Left hindlimb (tissue), 1 donor: Measurements from ENCODE around the gene NTN1.
"Not testable (repeated sequence)": the region's sequence is repeated elsewhere in the genome, so short reads cannot be mapped to it uniquely, and the experiment has no call there.

Experiments used
- DNase-seq: peaks from one replicate; pipeline ENCODE4 v3.0.0-alpha.2; 2018

NTN1 gene

DNA sequence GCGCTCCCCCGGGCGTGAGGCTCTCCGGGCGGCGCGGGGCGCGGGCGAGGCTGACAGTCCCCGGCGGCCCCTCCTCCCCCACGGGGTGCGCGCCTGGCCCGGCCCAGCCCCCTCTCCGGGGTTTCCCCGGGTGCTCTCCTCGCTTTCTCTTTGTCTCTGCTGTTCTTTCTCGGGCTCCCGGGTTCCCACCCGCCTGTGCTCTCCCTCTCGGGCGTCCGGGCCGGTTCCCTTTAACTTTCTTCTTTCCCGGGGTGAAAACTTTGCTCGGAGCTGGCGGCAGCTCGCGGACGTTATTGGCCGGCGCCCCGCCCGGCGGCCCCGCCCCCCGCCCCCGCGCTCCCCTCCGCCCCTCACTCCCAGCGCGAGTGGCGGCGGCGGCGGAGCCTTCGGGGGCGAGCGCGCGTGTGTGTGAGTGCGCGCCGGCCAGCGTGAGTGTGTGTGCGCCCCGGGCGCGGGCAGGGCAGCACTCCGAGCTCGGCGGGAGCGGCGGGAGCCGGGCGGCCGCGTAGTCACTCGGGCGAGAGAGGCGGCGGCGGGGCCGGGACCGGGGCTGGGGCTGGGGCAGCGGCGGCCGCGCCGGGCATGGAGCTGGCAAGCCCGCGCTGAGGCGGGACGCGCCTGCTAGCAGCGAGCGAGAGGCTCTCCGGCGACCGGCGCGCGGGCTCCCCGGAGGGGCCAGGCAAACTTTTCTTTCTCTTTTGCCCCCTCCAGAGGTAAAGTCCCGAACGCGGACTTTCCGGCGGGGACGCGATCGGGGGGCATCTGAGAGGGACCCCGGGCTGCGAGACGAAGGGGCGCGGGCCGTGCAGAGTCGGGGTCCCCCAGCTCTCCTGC, at the start of gene NTN1:
TSS of gene NTN1 (plus strand) at position 353 of the 834 bp plus-strand sequence. CDS start 864 bp downstream, outside the sequence.
- DNase-seq, result peak; percentile 70

DNA sequence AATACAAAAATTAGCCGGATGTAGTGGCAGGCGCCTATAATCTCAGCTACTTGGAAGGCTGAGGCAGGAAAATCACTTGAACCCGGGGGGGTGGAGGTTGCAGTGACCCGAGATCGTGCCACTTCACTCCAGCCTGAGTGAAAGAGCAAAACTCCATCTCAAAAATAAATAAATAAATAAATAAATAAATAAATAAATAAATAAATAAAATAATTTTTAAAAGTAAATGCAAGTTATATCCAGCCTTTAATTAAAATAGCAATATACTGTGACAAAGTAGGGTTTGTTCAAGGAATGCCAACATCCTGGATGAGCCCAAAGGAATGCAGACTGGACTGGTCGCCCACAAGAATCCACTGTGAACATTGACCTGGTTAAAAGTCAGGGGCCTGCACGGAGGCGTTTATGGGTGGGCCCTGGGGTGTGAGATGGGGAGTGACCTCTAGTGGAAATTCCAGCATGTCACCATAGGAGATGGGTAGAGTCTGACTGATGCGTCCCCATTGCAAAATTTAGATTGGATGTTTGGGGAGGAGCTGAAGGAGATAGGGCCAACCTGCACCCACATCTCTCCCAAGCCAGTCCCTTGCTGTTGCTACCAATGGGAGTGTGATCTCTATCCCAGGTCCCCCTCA, 46.1 kb upstream of the NTN1 start:
- no peak for DNase-seq

DNA sequence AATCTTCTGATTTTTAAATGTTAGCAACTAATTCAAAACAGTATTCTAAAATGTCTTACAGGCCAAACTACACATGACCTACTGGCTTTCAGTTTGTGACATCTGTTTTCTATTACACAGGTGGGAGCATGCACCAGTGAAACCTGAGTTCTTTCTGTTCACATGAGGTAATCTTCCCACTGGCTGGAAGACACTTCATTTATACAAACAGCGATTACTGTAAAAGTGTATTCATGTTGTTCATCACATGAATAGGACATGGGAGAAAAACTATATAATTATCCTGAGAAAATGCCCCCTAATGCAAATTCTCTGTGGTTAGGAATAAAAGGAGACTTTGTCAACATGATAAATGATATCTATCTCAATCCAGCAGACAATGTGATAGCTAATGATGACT, 44.7 kb upstream of the NTN1 start:
- DNase-seq, result no peak

DNA sequence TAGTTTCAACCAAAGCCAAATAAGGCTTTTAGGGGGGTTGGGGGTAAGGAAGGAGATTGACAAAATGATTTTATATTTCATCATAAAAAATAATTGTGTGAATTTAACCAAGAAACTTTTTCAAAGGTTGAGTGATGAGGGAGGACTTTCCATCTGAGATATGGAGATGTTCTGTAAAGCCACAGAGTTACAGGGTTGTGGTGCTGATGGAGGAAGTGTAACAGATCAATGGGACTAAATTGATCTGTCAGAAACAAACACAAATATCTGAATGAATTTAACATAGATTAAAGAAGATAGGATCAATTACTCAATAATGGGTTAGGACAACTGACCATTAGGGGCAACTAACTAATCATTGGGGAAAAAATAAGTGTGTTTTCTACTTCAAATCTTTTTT, 41.6 kb upstream of the NTN1 start:
- DNase-seq, result no peak

DNA sequence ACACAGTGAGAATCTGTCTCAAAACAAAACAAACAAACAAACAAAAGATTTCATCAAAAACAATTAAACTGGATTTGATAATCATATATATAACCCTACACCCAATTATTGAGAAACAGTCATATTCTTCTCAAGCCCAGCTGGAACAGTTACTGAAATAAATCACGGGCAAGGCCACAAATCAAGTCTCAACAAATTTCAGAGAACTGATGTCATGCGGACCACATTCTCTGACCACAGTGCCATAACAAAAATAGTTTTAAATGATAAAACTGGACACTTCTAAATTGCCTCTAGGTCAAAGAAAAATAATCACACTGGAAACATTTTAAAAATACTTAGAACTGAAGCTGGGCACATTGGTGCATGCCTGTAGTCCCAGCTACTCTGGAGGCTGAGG, 39.9 kb upstream of the NTN1 start:
- DNase-seq, result no peak

DNA sequence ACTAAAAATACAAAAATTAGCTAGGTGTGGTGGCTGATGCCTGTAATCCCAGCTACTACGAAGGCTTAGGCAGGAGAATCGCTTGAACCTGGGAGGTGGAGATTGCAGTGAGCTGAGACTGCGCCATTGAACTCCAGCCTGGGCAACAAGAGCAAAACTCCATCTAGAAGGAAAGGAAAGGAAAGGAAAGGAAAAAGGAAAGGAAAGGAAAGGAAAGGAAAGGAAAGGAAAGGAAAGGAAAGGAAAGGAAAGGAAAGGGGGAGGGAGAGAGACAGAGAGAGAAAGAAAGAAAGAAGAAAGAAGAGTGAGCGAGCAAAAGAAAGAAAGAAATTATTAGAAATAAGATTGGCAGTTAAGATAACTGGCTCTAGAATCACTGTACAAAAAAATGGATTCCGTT, 37.1 kb upstream of the NTN1 start:
- DNase-seq, result not testable (repeated sequence)

DNA sequence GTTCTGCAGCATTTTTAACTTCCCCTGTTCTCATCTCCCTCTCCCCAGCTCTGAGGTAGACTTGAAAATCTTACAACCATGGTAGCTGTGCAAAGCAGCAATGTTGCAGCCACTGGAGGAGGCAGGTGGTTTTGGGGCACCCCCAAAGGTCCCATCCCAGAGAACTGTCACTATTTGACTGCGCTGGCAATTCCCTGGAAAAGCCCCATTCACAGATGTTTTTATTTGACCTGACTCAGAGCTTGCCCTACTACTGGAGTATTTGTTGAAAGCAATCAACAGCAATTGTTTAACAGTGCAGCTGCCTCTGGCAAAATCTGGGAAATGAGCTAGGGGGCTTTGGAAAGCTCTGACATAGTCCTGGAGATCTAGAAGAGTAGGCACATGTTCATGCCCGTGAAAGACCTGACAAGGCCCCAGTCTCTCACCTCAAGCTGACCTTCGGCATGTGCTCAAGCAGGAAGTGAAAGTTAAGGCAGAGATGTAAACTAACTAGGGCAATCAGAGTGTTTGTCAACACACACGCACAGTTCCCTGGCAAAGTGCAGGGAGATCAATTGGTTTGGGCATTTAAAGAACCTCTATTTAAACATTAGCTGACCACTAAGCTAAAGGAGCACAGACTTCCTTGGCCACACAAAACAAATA, 36.1 kb upstream of the NTN1 start:
- DNase-seq, result no peak

DNA sequence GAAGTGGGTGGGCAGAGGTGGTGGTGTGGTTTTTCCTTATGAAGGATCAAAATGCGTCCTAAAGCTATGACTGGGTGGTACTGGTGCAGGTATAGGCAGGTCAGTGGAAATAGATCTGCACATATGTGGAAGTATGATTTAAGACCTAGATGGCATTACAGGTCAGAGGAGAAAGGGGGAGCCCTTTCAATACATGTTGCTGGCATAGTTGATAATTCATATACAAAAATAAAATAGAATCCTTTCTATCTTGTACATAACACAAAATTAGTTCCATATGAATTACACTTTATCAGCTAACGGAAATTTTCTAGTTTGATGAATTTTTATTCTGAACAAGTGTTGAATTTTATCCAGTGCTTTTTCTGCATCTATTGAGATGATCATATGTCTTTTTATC, 35.0 kb upstream of the NTN1 start:
- DNase-seq, result no peak

DNA sequence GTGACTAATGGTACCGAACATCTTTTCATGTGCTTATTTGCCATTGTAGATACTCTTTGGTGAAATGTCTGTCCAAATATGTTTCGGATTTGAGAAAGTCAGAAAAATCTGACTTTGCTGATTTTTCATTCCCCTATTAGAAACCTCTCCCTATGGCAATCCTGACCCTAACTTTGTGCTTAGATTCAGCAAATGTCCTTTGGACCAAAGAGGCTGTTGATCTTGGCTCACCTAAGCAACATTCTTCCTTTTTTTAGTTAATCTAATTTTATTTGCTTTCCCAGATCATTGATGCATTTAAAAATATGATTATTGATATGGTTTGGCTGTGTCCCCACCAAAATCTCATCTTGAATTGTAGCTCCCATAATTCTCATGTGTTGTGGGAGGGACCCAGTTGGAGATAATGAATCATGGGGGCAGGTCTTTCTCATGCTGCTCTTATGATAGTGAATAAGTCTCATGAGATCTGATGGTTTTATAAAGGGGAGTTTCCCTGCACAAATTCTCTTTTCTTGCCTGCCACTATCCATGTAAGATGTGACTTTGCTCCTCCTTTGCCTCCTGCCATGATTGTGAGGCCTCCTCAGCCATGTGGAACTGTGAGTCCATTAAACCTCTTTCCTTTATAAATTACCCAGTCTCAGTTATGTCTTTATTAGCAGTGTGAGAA, 32.9 kb upstream of the NTN1 start:
- DNase-seq, result not testable (repeated sequence)

DNA sequence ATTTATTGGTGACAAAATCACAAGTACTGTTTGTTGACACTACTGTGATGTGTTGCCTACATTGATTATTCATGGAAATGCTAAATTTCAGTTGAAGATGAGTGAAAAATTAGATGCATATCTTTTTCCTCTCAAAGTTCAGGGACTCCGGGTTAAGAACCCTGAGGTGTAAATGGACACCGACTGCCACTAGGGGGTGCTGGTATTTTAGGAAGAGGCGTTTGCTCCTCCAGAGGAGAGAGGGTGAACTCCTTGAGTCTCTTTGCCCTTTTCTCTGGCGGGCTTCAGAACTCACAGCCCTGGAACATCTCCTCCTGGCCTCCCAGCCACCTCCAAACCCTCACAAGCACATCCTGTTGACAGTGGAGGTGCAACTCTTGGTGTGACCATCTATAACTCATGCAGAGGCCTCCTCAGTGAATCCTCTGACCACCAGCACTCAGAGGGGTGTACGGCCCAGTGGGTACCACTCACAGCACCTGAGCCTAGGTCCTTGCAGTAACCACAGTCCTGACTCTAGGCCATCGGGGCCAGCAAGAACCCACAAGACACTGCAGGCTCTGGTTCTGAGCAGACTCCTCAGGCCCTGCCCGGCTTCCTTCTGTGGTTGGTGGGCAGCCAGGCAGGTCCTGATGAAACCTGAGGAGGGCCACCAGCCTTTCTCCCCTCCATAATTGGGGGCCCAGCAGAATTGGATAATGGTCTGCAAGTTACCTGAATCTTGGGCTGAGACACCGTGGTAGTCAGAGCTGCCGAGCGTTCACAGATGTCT, 29.6 kb upstream of the NTN1 start:
- peak; percentile 69 for DNase-seq

DNA sequence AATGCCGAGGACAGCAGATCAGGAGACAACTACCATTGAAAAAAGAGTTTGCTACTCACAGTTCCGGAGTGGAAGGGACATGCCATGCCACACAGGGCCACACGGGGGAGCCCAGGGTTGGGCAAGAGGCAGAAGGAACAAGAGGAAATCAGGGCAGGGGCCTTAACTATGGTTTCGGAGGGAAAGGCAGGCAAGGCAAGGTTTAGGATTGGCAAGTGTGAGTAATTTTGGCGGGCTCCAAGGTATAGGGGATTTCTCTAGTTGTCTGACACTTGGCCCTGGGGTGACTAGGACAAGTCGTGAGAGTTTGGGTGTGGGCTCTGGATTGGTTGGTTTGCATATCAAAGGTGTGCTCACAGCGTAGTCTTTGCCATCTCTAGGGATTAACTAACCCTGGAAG, 27.0 kb upstream of the NTN1 start:
- DNase-seq, result peak; percentile 68

DNA sequence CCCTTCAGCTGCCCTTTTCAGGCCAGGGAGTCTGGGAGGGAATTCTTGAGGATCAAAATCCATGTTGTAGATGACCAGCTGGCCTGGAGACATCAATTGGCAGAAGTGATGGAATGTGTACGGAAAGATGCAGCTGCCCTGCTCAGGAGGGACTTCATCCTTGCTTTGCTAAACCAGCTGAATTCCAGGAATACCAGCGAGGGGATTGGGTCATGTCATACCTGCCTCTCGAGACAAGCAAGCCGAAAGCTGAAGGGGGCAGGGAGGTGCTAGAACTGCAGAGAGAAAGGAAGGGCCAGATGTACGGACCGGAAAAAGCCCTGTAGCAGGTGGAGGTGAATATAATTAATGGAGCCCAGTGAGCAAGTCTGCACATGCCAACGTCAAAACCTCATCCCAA, 25.6 kb upstream of the NTN1 start:
- no peak for DNase-seq

DNA sequence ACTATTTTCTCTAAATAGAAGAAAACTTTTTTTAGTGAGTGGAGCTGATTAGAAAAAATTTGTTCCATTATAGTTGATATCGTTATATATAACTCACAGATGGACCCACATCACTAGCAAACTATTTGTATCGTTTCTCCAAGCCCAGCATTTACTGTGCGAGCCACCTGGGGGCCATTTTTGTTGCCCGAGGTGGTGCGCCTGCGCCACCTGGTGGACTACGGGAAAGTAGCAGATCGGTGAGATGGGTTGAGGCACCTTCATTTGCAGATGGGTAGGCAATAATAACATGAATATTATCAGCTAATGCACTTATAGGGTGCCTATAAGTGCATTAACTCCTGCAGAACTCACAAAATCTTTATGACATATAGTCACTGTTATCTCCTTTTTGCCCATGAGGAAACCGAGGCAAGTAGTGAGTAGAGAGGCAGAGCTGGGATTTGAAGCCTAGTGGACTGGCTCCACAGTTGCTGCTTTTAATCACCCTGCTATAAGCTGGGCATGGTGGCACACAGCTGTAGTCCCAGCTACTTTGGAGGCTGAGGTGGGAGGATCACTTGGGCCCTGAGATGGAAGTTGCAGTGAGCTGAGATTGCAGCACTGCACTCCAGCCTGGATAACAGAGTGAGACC, 23.2 kb upstream of the NTN1 start:
- no peak for DNase-seq

DNA sequence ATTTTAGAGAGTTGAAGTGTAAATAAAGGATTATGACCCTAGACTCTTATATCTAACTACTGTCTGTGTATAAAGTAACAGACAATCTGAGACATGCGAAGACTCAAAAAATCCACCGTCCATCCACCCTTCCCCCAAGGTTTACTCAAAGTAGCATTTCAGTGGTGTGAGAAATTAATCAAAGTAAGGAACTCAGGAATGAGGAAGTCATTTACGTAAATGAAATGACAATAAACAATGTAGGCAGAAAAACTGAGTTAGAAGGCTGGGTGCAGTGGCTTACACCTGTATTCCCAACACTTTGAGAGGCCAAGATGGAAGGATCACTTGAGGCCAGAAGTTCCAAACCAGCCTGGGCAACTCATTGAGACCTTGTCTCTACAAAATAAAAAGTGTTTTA, 19.8 kb upstream of the NTN1 start:
- no peak for DNase-seq

DNA sequence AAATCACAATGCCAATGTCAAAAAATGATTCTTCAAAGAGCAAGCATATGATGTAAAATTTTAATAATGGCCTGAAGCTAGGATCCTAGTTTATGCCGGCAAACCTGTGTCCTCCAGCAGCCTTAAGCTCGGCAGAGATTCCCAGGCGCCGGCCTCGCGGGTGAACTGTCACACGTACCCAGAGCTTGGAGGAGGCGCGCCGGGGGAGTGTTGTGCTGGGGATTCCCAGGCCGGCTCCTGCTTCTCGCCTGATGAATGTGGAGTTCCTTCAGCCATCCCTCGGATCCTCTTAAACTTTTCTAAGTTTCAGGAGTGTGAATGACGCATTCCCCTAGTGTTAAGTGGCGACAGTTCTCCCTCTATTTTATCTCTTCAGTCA, 19.1 kb upstream of the NTN1 start:
- no peak for DNase-seq

DNA sequence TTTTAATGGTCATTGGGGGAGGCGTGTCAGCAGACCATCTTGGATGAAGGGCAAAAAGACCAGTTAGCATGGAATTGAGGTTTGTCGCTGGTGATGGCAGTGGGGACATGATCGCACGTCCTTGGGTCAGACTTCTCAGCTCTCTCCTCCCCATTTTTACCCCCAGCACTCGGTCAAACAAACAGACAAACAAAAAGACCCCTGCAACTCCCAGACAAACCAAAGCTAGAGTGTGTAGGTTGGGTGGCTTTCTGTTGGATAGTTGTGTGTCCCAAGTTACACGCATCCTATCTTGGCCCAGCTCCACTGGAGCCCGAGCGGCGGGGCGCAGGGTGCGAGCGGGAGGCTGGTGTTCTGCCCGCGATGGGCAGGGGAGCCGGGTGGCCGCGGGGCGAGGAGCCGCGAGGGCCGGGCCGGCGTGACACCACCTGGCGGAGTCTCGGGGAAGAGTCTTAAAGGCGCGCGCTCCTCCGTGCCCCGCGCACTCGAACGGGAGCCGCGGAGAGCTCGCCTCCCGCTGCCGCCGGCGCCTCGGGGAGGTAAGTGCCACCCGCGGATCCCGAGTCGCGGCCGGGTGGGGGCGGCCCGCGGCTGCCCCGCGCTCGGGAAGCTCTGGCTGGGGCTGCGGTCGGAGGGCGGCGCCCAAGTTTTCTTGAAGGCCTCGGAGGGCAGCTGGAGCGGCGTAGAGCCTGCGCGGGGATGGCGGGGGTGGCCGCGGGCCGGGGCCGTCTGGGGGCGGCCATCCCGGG, 18.5 kb upstream of the NTN1 start:
- peak; percentile 49 for DNase-seq

DNA sequence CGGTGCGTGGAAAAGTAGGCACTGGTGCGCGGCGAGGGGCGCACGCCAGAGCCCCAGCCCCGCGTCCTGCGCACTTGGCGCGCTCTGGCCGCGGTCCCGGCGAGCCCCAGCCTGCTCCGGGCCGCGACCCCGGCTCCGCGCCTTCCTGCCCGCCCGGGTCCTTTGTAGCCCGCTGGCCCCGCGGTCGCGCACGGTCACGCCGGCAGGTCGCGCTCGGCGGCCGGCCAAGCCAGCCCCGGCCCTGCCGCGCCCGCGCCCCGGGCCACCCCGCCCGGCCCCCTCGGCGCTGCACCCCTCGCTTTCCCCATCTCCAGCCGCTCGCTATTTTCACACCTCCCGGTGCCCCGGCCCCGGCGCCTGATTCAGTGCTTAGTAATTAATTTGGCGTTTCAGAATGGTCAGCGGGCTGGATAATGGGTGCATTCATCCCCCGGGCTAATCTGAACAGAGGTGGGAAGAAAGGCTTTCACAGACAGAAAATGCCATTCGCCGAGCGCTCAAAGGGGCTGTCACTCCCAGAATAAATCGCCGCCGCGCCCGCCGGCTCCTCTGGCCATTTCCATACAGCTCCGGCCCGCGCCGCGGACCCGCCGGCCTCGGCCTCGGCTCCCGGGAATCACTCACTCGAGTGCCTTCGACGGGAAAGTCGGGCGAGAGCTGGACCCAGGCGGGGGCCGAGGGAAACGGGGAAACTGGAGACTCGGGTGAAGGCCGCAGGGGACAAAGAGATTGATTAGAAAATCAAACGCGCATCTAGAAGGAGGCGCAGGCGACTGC, 17.8 kb upstream of the NTN1 start:
- DNase-seq, result no peak

DNA sequence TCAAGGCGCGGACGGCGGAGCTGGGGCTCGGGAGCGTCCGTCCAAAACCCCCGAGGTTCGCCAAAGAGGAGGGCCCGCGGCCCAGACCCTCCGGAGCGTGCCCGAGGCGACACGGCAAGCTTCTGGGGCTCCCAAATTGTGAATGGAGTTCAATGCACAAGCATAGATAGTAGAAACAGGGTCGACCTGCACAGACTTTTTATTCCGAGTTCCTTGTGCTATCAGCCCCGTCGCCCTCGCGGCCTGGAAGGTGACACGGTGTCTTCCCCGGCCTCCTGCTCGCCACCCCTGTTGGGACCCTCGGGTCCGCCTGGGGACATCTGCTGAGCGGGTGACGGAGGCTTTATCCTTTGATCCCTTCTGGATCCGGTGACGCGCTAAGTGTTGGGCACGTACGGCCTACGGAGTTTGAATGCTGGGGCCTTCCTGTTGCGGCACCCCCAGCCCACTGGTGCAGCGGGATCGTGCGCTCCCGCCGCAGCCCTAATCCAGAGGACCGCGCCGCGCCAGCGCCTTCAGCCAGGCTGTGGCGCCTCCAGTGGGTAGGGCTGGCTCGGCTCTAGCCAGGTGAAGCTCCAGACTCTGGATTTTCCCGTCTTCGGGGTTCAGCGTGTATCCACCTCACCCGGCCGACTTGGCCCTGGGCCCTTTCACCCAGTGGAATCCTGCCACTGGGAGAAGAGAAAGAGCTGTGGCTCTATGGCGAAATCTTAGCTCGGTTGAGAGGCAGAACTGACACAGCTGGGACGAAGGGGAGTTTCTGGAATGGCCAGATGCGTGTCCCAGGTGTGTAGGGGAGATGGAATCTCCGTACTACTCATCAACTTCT, 17.0 kb upstream of the NTN1 start:
- no peak for DNase-seq

DNA sequence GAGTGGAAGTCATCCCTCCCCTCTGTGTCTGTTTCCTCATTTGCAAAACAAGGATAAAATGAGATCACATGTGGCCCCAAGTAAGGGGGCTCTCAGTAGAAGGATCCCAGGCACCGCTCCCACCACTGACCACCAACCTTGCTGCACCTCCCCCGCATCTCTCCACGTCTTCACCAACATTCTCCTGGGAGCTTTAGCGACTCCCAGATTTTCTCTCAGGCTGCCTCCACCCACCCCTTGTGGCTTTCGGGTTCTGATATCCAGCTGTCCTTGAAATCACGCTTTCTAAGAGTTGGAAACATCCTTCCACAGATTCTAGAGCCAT, 16.4 kb upstream of the NTN1 start:
- DNase-seq, result no peak
